Ishikawa (cell line): ENCODE data around the gene TPRA1.

ENCODE experiments used
- CEBPB ChIP-seq: IDR thresholded peaks from 2 replicates; pipeline ENCODE4 v1.6.1; 2012
- CREB1 ChIP-seq: IDR thresholded peaks from 2 replicates; pipeline ENCODE4 v1.6.1; 2012; ENCODE audit warnings: low read depth
- EGR1 ChIP-seq: IDR thresholded peaks from 2 replicates; pipeline ENCODE4 v1.6.1; 2012
- EP300 ChIP-seq: IDR thresholded peaks from 2 replicates; pipeline ENCODE4 v1.6.1; 2012; ENCODE audit warnings: borderline replicate concordance
- FOXM1 ChIP-seq: IDR thresholded peaks from 2 replicates; pipeline ENCODE4 v1.6.1; 2012; ENCODE audit warnings: low read depth, borderline replicate concordance
- NFIC ChIP-seq: IDR thresholded peaks from 2 replicates; pipeline ENCODE4 v1.6.1; 2012
- RAD21 ChIP-seq: IDR thresholded peaks from 2 replicates; pipeline ENCODE4 v1.6.1; 2012; ENCODE audit warnings: low read depth
- REST ChIP-seq: IDR thresholded peaks from 2 replicates; pipeline ENCODE4 v1.6.1; 2012; ENCODE audit warnings: low read depth, mild to moderate bottlenecking
- TAF1 ChIP-seq: IDR thresholded peaks from 2 replicates; pipeline ENCODE4 v1.6.1; 2012; ENCODE audit warnings: low read depth, mild to moderate bottlenecking
- TCF12 ChIP-seq: IDR thresholded peaks from 2 replicates; pipeline ENCODE4 v1.6.1; 2012; ENCODE audit warnings: low read depth
- TEAD4 ChIP-seq: IDR thresholded peaks from 2 replicates; pipeline ENCODE4 v1.6.1; 2012
- YY1 ChIP-seq: IDR thresholded peaks from 2 replicates; pipeline ENCODE4 v1.6.1; 2012; ENCODE audit warnings: low read depth
- ZBTB7A ChIP-seq: IDR thresholded peaks from 2 replicates; pipeline ENCODE4 v1.6.1; 2012; ENCODE audit warnings: low read depth
- TF ChIP-seq, protein P1 (sequence below): IDR thresholded peaks from 2 replicates; pipeline ENCODE4 v1.6.1; 2012
- TF ChIP-seq, protein P2 (sequence below): IDR thresholded peaks from 2 replicates; pipeline ENCODE4 v1.6.1; 2012

Gene TPRA1

DNA sequence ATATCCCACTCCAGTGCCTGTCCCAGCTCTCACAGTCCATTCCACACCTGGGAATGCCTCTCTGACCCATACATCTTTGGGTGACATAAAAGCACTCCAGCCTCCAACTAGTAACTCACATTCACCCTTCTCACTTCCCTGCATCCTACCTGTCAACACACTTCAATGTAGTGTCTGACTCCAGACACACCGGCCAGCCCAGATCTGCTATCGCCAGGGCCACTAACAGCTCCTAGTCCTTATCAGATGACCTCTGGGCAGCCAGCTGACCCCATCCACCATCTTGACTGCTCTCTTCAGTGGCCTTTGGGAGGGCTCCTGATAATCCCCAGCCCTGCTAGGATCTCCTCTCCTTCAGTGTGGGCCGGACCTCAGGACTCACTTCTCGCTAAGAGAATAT, 4.8 kb upstream of the TPRA1 start:
- TF ChIP-seq TEAD4 (no peak), TAF1 (no peak), REST (no peak), NFIC (no peak), FOXM1 (no peak), ZBTB7A (no peak)
- TF ChIP-seq, protein P1, sequence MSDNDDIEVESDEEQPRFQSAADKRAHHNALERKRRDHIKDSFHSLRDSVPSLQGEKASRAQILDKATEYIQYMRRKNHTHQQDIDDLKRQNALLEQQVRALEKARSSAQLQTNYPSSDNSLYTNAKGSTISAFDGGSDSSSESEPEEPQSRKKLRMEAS, result no peak
- TF ChIP-seq, protein P2, sequence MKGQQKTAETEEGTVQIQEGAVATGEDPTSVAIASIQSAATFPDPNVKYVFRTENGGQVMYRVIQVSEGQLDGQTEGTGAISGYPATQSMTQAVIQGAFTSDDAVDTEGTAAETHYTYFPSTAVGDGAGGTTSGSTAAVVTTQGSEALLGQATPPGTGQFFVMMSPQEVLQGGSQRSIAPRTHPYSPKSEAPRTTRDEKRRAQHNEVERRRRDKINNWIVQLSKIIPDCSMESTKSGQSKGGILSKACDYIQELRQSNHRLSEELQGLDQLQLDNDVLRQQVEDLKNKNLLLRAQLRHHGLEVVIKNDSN, result no peak

- TF ChIP-seq TAF1 (no peak), CEBPB (no peak), REST (no peak), NFIC (no peak), ZBTB7A (no peak), EGR1 (no peak), TEAD4 (no peak), TCF12 (no peak)
- TF ChIP-seq, protein P2, result no peak
Measured at GRCh38 chr3:127593178-127593577, 2.6 kb upstream of the TPRA1 start.

DNA sequence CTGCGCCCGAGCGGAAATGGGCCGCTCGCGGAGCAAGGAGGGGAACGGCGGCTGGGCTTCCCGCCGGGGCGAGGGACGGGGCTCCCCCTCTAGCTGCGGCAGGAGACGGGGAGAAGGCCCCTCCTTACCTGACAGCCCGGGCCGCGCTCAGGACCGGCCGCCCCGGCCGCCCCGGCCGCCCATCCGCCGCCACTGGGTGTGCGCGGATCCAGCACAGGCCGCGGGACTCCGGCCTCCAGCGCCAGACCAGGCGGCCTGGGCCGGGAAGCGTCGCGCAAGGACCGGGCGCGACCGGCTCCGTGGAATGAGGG, 296 bp downstream of the TPRA1 start:
- TF ChIP-seq EP300, result no peak
- no peak for TF ChIP-seq CREB1
- TF ChIP-seq ZBTB7A, result no peak
- TF ChIP-seq CEBPB, result no peak
- TF ChIP-seq TEAD4, result no peak
- TF ChIP-seq TAF1, result no peak; the same call in 1 of the 2 replicates
- TF ChIP-seq REST, result no peak
- TF ChIP-seq RAD21, result no peak
- TF ChIP-seq NFIC, result no peak
- TF ChIP-seq, protein P2, result no peak
- no peak for TF ChIP-seq YY1
- TF ChIP-seq EGR1, result no peak
- TF ChIP-seq FOXM1, result no peak
- no peak for TF ChIP-seq TCF12

DNA sequence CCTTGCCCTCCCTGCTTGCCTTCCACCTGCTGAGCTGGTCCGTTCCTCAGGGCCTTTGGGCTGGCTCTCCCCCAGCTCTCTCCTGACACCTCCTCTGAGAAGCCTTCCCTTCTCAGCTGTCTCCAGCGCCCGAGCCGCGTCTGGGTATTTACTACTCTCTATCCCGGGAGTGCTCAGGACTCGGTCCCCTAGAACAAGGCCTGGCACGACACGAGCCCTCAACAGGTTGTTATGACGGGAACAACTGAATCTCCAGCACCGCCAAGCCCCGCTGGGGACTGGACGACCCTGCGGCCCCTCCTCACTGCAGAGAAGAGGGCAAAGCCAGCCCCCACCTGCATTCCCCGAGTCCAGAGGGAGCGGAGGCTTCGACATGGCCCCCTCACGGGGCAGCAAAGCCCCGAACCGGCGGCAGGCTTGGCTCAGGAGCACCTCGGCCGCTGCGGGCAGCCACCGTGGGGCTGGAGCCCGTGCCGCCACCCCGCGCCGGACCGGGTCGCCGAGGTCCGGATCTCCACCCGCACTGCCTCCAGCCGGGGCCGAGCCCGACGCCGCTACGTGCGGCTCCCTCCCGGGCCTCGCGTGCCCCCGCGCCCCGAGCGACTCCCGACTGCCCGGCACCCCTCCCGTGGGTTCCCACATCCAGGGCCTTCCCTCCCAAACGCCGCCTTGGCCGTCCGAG, 792 bp downstream of the TPRA1 start:
- TF ChIP-seq, protein P1, result no peak; the same call in 1 of the 2 replicates
- no peak for TF ChIP-seq EP300
- no peak for TF ChIP-seq TAF1
- TF ChIP-seq CREB1, result no peak
- TF ChIP-seq CEBPB, result no peak
- no peak for TF ChIP-seq TCF12
- no peak for TF ChIP-seq ZBTB7A
- no peak for TF ChIP-seq FOXM1
